ENCODE data around the gene PRKCB. TPM values are rescaled to one million over a fixed set of nuclear protein-coding genes. Genes with fewer than 3 reads are reported as not detected.

The PRKCB gene
- total RNA-seq, 2 experiments from 2014 or later, result 101 to 105 TPM

GRCh38 chr16:24246911-24247607 lies 411.3 kb downstream of the PRKCB start:
- H3K4me1 Mint-ChIP-seq (ENCODE audit: low read depth), result no peaks in the 10 kb centered on the region
- CTCF ChIA-PET, result interaction anchor here (1.8 kb wide), 1 partner anchor 176 kb away, joined by 5 read pairs; no protein-coding TSS in a partner anchor
- ATAC-seq, result no peak
- H3K27me3 Mint-ChIP-seq (ENCODE audit: low read depth), result peaks cover 22% of the 10 kb centered on the region
- no peak overlapping the region for H3K4me3 Mint-ChIP-seq
- no peak overlapping the region for H3K27ac Mint-ChIP-seq
- H3K36me3 Mint-ChIP-seq (ENCODE audit: low read depth), result no peaks in the 10 kb centered on the region
- POLR2A ChIA-PET, result no interaction called here
- H3K9me3 Mint-ChIP-seq (ENCODE audit: insufficient read depth), result no peaks in the 10 kb centered on the region
- no peak for DNase-seq

- no peak overlapping the region for H3K4me3 Mint-ChIP-seq
- H3K36me3 Mint-ChIP-seq (ENCODE audit: low read depth), result no peaks in the 10 kb centered on the region
- no peaks in the 10 kb centered on the region for H3K9me3 Mint-ChIP-seq (ENCODE audit: insufficient read depth)
- peak; percentile 47 for ATAC-seq
- ChIA-PET CTCF (interaction anchor here (0.6 to 6.0 kb wide), 39 partner anchors 8 to 588 kb away, joined by 3 to 43 read pairs (median 4); no protein-coding TSS in a partner anchor), POLR2A (no interaction called here)
- DNase-seq, result peak; percentile 49
- peaks cover 40% of the 10 kb centered on the region for H3K27me3 Mint-ChIP-seq (ENCODE audit: low read depth)
- peaks cover 3% of the 10 kb centered on the region for H3K4me1 Mint-ChIP-seq (ENCODE audit: low read depth)
- no peak overlapping the region for H3K27ac Mint-ChIP-seq
Measured at GRCh38 chr16:24253192-24253591, 417.4 kb downstream of the PRKCB start.

- peaks cover 48% of the 10 kb centered on the region for H3K27me3 Mint-ChIP-seq (ENCODE audit: low read depth)
- POLR2A ChIA-PET, result no interaction called here
Measured at GRCh38 chr16:24255456-24256371, 419.9 kb downstream of the PRKCB start, which contains the start of gene CACNG3. TSS of gene CACNG3 (plus strand) at chr16:24256335. CDS start at chr16:24256755, 420 bp downstream.

GRCh38 chr16:24257958-24258357 lies 422.2 kb downstream of the PRKCB start:
- ATAC-seq, result no peak
- ChIA-PET CTCF (no interaction called here), POLR2A (no interaction called here)
- H3K4me1 Mint-ChIP-seq (ENCODE audit: low read depth), result peaks cover 3% of the 10 kb centered on the region
- no peak overlapping the region for H3K27ac Mint-ChIP-seq
- peaks cover 56% of the 10 kb centered on the region for H3K27me3 Mint-ChIP-seq (ENCODE audit: low read depth)
- no peak for DNase-seq
- no peaks in the 10 kb centered on the region for H3K9me3 Mint-ChIP-seq (ENCODE audit: insufficient read depth)
- no peaks in the 10 kb centered on the region for H3K36me3 Mint-ChIP-seq (ENCODE audit: low read depth)
- no peak overlapping the region for H3K4me3 Mint-ChIP-seq

More at GRCh38 chr16:24255456-24256371, 419.9 kb downstream of the PRKCB start, which contains the start of gene CACNG3:
- no peak within 1 kb of the TSS for H3K4me3 Mint-ChIP-seq
- no peaks in the 10 kb centered on the region for H3K36me3 Mint-ChIP-seq (ENCODE audit: low read depth)
- H3K9me3 Mint-ChIP-seq (ENCODE audit: insufficient read depth), result no peaks in the 10 kb centered on the region
- H3K4me1 Mint-ChIP-seq (ENCODE audit: low read depth), result peaks cover 3% of the 10 kb centered on the region
- DNase-seq (peak; percentile 84), ATAC-seq (peak; percentile 92)
- CTCF ChIA-PET, result interaction anchor here (0.7 to 6.0 kb wide), 3 partner anchors 185 to 452 kb away, joined by 3 to 43 read pairs (median 3); no protein-coding TSS in a partner anchor
- no peak within 1 kb of the TSS for H3K27ac Mint-ChIP-seq

GRCh38 chr16:24258791-24259190 lies 423.0 kb downstream of the PRKCB start:
- no peaks in the 10 kb centered on the region for H3K9me3 Mint-ChIP-seq (ENCODE audit: insufficient read depth)
- H3K36me3 Mint-ChIP-seq (ENCODE audit: low read depth), result no peaks in the 10 kb centered on the region
- ChIA-PET POLR2A (no interaction called here), CTCF (no interaction called here)
- no peak overlapping the region for H3K4me3 Mint-ChIP-seq
- no peak for DNase-seq
- no peak for ATAC-seq
- peaks cover 54% of the 10 kb centered on the region for H3K27me3 Mint-ChIP-seq (ENCODE audit: low read depth)
- H3K4me1 Mint-ChIP-seq (ENCODE audit: low read depth), result peaks cover 3% of the 10 kb centered on the region
- no peak overlapping the region for H3K27ac Mint-ChIP-seq

- DNase-seq (no peak), ATAC-seq (no peak)
- no peaks in the 10 kb centered on the region for H3K9me3 Mint-ChIP-seq (ENCODE audit: insufficient read depth)
- ChIA-PET CTCF (interaction anchor here (2.1 kb wide), 1 partner anchor 10 kb away, joined by 10 read pairs; no protein-coding TSS in a partner anchor), POLR2A (no interaction called here)
- H3K27ac Mint-ChIP-seq, result no peak overlapping the region
- H3K27me3 Mint-ChIP-seq (ENCODE audit: low read depth), result peaks cover 22% of the 10 kb centered on the region
- H3K4me1 Mint-ChIP-seq (ENCODE audit: low read depth), result no peaks in the 10 kb centered on the region
- no peaks in the 10 kb centered on the region for H3K36me3 Mint-ChIP-seq (ENCODE audit: low read depth)
- no peak overlapping the region for H3K4me3 Mint-ChIP-seq
Measured at GRCh38 chr16:24262816-24263215, 427.0 kb downstream of the PRKCB start.

Small RNA genes lying within 50 kb of the gene (microRNA-seq; reads per million reads assigned to microRNA genes)
- gene MIR1273H, result not detected

Other genes starting within 250 kb of the PRKCB start
- gene NDUFAB1, start 239.7 kb upstream of the PRKCB start, total RNA-seq, result 100 to 1,000 TPM; 100 to 105 TPM
- gene PALB2, start 194.7 kb upstream of the PRKCB start, total RNA-seq, result 10 to 100 TPM; 22.7 to 26.1 TPM
- gene DCTN5, start 194.5 kb upstream of the PRKCB start, total RNA-seq, result 10 to 100 TPM; 71.9 to 72.6 TPM
- gene PLK1, start 157.1 kb upstream of the PRKCB start, total RNA-seq, result 100 to 1,000 TPM; 138 to 139 TPM
- not detected for gene ERN2, start 122.8 kb upstream of the PRKCB start, total RNA-seq
- not detected for gene CHP2, start 81.0 kb upstream of the PRKCB start, total RNA-seq